Spleen (tissue), 7 donors: ENCODE results near the gene PLA2G15.

Experiments used
- POLR2A ChIP-seq, 3 donors: fragments of 450-650 bp; IDR thresholded peaks; one replicate each; pipeline ENCODE4 v1.5.1; 2017; ENCODE audit warnings: antibody characterized with exemption in 3 of 3, mild to moderate bottlenecking in 1 of 3
- POLR2AphosphoS5 ChIP-seq, 3 donors: sonication (generic); formaldehyde crosslinking; IDR thresholded peaks; one replicate each; pipeline ENCODE4 v1.5.1; 2017; ENCODE audit warnings: antibody characterized with exemption in 3 of 3
- TF ChIP-seq, protein P1 (sequence below), 11 experiments: fragments of 200-600 bp in 7 of 11; fragments of 450-650 bp in 4 of 11; sonication (generic) in 4 of 11; IDR thresholded peaks in 8 of 11; conservative IDR thresholded peaks in 3 of 11; 1 replicate in 7 of 11; 2 replicates in 4 of 11; pipeline versions ENCODE4 v1.4.0 to v1.8.0; 2016 to 2021; ENCODE audit warnings: antibody characterized with exemption in 11 of 11, inconsistent platforms in 4 of 11, mild to moderate bottlenecking in 1 of 11
- donor health status: DM: no; HTN: no; CAD: no; lungs with moderate emphysema.
- donor health status: DM: no; HTN: no; CAD: no.
- donor health status: DM: no; HTN: no; CAD: no.

DNA sequence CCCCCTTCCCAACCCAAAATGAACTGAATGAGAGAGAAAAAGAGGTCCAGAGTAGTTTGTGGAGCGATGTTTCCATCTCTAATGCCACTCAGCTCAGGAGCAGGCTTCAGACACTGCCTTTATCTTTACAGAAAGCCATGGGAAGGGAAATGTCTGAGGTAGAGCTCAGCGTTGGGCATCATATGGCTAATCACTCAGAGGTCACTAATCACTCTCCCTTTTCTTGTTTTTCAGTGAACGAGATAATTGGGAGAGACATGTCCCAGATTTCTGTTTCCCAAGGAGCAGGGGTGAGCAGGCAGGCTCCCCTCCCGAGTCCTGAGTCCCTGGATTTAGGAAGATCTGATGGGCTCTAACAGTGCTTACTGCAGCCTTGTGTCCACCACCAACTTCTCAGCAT lies 19.1 kb upstream of the PLA2G15 start:
- TF ChIP-seq POLR2A (IDR thresholded peaks at IDR 0.05) (no peak), POLR2AphosphoS5 (IDR thresholded peaks at IDR 0.05) (no peak)
- TF ChIP-seq, protein P1, sequence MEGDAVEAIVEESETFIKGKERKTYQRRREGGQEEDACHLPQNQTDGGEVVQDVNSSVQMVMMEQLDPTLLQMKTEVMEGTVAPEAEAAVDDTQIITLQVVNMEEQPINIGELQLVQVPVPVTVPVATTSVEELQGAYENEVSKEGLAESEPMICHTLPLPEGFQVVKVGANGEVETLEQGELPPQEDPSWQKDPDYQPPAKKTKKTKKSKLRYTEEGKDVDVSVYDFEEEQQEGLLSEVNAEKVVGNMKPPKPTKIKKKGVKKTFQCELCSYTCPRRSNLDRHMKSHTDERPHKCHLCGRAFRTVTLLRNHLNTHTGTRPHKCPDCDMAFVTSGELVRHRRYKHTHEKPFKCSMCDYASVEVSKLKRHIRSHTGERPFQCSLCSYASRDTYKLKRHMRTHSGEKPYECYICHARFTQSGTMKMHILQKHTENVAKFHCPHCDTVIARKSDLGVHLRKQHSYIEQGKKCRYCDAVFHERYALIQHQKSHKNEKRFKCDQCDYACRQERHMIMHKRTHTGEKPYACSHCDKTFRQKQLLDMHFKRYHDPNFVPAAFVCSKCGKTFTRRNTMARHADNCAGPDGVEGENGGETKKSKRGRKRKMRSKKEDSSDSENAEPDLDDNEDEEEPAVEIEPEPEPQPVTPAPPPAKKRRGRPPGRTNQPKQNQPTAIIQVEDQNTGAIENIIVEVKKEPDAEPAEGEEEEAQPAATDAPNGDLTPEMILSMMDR (IDR thresholded peaks at IDR 0.05 in 8 of 11, conservative IDR thresholded peaks at IDR 0.05 in 3 of 11), result no peak
